Retinal pigment epithelial cell (primary cell): Measurements from ENCODE around the gene SPRYD3.

Experiments
- DNase-seq: peaks from one replicate; pipeline ENCODE4 v3.0.0-alpha.2; 2010; ENCODE audit warnings: low read depth
- H3K4me3 ChIP-seq: 2 replicates; pipeline ENCODE4 v1.5.1; 2011; ENCODE audit warnings: mild to moderate bottlenecking, low read length, control low read depth, moderate library complexity
- TF ChIP-seq, protein P1 (sequence below): conservative IDR thresholded peaks from 2 replicates; pipeline ENCODE4 v1.5.1; 2011; ENCODE audit warnings: low read depth, low read length, control low read depth, inconsistent platforms

Gene SPRYD3

DNA sequence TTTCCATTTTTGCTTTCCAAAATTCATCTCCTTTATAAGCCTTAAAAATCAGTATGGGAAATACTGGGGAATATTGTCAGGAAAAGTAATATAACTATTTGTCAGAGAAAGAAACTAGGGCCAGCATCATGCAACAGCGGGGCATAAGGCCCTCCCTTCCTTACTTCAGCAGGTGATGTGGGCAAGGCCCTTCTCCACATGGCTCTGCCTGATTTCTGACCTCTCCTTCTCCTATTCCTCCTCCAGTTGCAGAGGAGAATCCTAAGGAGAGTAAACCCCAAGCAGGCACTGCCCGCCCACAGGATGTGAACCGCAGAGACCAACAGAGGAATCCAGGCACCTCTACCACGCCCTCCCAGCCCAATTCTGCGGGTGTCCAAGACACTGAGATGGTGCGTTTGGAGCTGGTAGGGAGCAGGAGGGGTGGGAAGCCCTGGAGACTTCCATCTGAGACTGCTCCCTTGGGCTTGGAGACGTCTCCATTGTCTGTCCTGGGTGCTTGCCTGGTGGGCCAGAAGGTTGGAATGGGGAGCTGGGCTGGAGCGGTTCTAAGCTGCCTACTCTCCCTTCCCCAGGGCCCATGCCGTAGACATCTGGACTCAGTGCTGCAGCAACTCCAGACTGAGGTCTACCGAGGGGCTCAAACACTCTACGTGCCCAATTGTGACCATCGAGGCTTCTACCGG lies 21.4 kb upstream of the SPRYD3 start:
- no peak overlapping the region for H3K4me3 ChIP-seq
- TF ChIP-seq, protein P1, sequence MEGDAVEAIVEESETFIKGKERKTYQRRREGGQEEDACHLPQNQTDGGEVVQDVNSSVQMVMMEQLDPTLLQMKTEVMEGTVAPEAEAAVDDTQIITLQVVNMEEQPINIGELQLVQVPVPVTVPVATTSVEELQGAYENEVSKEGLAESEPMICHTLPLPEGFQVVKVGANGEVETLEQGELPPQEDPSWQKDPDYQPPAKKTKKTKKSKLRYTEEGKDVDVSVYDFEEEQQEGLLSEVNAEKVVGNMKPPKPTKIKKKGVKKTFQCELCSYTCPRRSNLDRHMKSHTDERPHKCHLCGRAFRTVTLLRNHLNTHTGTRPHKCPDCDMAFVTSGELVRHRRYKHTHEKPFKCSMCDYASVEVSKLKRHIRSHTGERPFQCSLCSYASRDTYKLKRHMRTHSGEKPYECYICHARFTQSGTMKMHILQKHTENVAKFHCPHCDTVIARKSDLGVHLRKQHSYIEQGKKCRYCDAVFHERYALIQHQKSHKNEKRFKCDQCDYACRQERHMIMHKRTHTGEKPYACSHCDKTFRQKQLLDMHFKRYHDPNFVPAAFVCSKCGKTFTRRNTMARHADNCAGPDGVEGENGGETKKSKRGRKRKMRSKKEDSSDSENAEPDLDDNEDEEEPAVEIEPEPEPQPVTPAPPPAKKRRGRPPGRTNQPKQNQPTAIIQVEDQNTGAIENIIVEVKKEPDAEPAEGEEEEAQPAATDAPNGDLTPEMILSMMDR = no peak
- no peak for DNase-seq

DNA sequence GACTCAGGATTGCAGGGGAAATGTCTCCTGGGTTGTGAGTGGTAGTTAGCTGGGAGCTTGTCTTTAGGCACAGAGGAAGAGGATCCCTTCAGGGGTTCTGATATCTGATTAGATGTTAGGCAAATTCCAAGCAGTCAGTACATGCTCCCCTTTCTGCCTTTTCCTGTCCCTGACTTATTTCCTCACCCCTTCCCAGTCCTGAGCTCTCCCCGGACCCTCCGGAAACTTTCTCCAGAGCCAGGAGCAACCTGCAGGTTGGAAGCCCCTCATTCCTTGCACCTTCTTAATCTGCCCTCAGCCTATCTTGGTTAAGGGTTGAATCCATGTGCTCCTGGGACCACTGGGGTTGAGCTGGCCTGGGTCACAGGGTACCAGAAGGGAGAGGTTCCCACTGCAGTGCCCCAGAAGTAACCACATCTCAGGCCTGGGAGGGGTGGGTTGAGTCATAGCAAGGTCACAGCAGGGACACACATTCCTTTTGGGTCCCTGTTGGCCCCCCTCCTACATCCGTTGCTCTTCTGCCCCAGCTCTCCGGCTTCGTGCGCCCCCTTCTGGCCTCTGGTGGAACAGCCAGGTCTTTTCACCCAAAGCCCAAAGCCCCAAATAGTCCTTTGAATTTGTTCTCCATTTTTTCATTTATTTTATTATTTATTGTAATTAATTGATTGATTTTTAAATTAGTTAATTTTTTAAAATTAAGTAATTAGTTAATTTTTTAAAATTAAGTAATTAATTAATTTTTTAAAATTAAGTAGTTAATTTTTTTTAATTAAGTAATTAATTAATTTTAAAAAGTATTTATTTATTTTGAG lies 20.1 kb upstream of the SPRYD3 start:
- H3K4me3 ChIP-seq = peak overlapping the region; percentile 61
- DNase-seq = peak; percentile 87
- TF ChIP-seq, protein P1 = peak; percentile 96

DNA sequence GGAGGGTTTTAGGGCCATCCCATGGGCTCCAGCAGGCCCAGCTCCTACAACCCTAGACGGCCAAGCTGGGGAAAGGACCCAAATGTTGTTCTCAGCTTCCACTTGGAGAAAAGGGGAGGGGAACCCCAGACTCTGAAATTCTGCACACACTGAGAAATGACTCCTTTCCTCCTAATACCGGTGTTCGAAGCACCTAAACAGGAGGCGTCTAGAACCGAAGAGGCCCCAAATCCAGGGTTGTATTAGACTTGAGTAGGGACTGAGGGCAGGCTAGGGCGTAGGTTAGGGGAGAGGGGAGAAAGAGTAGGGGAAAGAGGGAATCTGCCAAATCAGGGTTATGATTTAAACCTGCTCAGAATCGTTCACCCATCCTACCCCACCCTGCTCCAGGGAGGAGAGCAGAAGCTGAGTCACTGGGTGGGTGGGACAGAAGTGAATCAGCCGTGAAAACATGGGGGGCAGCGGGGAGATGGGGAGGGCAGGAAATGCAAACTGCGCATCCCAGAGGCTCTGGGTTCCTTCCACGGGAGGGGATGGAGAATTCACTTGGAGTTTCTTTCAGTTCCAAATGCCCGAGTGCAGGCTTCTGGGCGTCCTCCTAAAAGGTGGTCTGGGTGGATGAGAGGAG lies 19.3 kb upstream of the SPRYD3 start:
- no peak for DNase-seq
- peak overlapping the region; percentile 61 for H3K4me3 ChIP-seq
- TF ChIP-seq, protein P1 = no peak

DNA sequence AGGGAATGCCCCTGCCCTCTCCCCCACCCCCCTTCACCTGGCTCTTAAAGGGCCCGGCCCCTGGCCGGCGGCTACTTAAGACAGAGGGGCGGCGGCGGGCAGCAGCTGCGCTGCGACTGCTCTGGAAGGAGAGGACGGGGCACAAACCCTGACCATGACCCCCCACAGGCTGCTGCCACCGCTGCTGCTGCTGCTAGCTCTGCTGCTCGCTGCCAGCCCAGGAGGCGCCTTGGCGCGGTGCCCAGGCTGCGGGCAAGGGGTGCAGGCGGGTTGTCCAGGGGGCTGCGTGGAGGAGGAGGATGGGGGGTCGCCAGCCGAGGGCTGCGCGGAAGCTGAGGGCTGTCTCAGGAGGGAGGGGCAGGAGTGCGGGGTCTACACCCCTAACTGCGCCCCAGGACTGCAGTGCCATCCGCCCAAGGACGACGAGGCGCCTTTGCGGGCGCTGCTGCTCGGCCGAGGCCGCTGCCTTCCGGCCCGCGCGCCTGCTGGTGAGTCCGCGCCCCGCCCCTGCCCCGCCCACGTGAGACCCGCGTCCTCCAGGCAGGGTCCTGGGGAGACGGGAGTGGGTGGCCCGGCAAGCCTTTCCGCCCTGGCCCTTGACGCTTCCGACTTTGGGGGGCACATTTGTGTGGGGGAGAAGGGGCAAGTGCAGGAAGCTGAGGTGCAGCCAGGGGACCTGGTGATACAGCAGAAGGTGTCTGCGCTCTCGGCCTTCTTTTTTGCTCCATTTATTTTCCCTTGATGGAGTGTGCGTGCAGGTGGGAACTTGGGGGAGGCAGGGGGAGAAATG lies 18.6 kb upstream of the SPRYD3 start, which contains the start of gene IGFBP6:
Gene IGFBP6, plus strand, starts transcription at position 104 of the 790 bp plus-strand sequence. Its CDS starts 51 bp downstream, at position 155.
- TF ChIP-seq, protein P1 = no peak
- peak within 1 kb of the TSS; percentile 61 for H3K4me3 ChIP-seq
- DNase-seq = no peak

DNA sequence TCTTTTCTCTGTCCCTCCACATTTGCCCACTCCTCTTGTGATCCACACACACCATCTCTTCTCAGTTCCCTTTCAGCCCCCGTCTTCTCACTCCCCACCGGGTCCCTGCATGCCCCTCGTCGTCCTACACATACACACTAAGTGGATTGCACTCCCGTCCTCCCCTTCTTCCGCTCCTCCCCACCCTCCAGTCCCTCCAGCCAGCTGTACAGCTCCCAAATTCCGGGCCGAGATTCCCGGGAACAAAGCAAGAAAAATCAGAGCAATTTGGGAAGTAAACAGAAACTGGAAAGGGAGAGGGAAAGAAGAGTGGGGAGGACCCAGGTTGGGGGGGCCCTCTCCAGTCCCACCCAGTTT lies 18.0 kb upstream of the SPRYD3 start:
- no peak for DNase-seq
- H3K4me3 ChIP-seq = peak overlapping the region; percentile 61
- TF ChIP-seq, protein P1 = no peak

DNA sequence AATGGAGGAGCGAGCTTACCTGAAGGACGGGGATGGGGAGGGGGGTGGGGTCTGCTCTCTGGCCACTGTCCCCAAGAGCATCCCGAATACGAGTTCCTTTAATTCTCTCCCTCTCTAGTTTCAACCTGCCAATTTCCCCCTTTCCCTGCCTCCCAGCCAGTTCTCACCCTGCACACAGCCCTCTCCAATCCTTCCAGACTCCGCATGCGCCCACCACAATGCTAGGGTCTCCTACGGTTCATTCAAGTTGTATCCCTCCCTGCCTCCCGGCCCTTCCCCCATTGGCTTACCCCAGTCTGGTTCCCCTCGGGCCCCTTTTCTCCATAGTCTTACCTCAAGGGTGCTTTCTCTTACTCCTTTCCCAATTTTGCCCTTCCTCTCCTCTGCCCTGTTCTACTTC lies 17.6 kb upstream of the SPRYD3 start:
- no peak for DNase-seq
- H3K4me3 ChIP-seq = peak overlapping the region; percentile 61

More for the DNA sequence above, 17.6 kb upstream of the SPRYD3 start:
- TF ChIP-seq, protein P1 = no peak
